HCT116 (cell line): ENCODE data around the gene ANKRD44.

Experiments
- CBX3 ChIP-seq: IDR thresholded peaks from 2 replicates; pipeline ENCODE4 v1.6.1; 2012; ENCODE audit warnings: low read depth
- EZH2 ChIP-seq: fragments of 200-600 bp; sonication (generic); IDR thresholded peaks from 2 replicates; pipeline ENCODE4 v1.6.1; 2017; ENCODE audit warnings: antibody characterized with exemption, mixed run types
- FOSL1 ChIP-seq: IDR thresholded peaks from 2 replicates; pipeline ENCODE4 v1.6.1; 2012; ENCODE audit warnings: low read depth
- JUND ChIP-seq: IDR thresholded peaks from 2 replicates; pipeline ENCODE4 v1.6.1; 2012
- POLR2AphosphoS5 ChIP-seq: IDR thresholded peaks from 2 replicates; pipeline ENCODE4 v1.6.1; 2011; ENCODE audit warnings: mild to moderate bottlenecking, low read depth, low read length, moderate library complexity
- RAD21 ChIP-seq: IDR thresholded peaks from 2 replicates; pipeline ENCODE4 v1.6.1; 2012; ENCODE audit warnings: low read depth, mild to moderate bottlenecking
- REST ChIP-seq: IDR thresholded peaks from 2 replicates; pipeline ENCODE4 v1.6.1; 2012; ENCODE audit warnings: low read depth
- YY1 ChIP-seq: IDR thresholded peaks from 2 replicates; pipeline ENCODE4 v1.6.1; 2011; ENCODE audit warnings: low read length, low read depth, moderate library complexity, mild to moderate bottlenecking; ENCODE audit not compliant: insufficient replicate concordance; ENCODE audit errors: extremely low read depth
- TF ChIP-seq, protein P1 (sequence below), 3 experiments: fragments of 200-600 bp in 1 of 3; sonication (generic) in 1 of 3; IDR thresholded peaks in 2 of 3; conservative IDR thresholded peaks in 1 of 3; 2 replicates each; pipeline ENCODE4 v1.5.1; 2012 to 2017; ENCODE audit warnings: low read depth in 2 of 3, low read length in 2 of 3, antibody characterized with exemption in 1 of 3, borderline replicate concordance in 1 of 3, control low read depth in 1 of 3, mild to moderate bottlenecking in 1 of 3, mixed read lengths in 1 of 3, mixed run types in 1 of 3, moderate library complexity in 1 of 3; ENCODE audit not compliant: insufficient read depth in 1 of 3

DNA sequence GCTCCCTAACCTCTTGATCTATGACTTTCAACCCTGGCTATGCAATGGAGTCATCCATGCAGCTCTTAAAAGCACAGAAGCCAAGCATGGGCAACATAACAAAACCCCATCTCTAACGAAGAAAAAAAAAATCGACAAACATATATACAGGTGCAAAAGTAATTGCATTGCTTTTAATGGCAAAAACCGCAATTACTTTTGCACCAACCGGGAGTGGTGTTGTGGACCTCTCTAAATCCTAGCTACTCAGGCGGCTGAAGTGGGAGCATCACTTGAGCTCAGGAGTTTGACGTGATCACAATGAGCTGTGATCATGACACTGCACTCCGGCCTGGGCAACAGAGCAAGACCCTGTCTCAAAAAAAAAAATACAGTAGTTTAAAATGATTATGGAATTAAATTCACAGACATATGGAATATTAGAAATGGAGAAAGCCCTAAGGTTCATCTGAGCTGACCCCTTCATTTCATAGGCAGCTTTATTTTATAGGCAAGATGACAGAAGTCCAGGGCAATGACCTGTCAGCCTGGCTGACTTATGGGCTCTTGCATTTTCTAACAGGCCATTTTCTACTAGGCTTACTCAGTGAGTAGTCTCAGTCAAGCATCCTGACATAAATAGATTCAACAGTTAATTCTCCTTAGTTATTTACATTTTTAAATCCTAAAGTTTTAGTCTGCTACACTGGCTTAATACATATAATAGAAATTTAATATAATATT is 183.8 kb downstream of the ANKRD44 start:
- TF ChIP-seq POLR2AphosphoS5: no peak
- TF ChIP-seq, protein P1, sequence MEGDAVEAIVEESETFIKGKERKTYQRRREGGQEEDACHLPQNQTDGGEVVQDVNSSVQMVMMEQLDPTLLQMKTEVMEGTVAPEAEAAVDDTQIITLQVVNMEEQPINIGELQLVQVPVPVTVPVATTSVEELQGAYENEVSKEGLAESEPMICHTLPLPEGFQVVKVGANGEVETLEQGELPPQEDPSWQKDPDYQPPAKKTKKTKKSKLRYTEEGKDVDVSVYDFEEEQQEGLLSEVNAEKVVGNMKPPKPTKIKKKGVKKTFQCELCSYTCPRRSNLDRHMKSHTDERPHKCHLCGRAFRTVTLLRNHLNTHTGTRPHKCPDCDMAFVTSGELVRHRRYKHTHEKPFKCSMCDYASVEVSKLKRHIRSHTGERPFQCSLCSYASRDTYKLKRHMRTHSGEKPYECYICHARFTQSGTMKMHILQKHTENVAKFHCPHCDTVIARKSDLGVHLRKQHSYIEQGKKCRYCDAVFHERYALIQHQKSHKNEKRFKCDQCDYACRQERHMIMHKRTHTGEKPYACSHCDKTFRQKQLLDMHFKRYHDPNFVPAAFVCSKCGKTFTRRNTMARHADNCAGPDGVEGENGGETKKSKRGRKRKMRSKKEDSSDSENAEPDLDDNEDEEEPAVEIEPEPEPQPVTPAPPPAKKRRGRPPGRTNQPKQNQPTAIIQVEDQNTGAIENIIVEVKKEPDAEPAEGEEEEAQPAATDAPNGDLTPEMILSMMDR (IDR thresholded peaks at IDR 0.05 in 2 of 3, conservative IDR thresholded peaks at IDR 0.05 in 1 of 3; ENCODE audit: borderline replicate concordance in 1 of 3, insufficient read depth in 1 of 3, low read depth in 2 of 3, low read length in 2 of 3): no peak
- no peak for TF ChIP-seq RAD21
- no peak for TF ChIP-seq EZH2
- TF ChIP-seq JUND: no peak
- no peak for TF ChIP-seq REST
- no peak for TF ChIP-seq CBX3
- no peak for TF ChIP-seq FOSL1
- TF ChIP-seq YY1: no peak
